HL-60 (cell line): ENCODE measurements around the gene TMUB2.

Experiments
- CTCF ChIP-seq: IDR thresholded peaks from one replicate; pipeline ENCODE4 v1.5.1; 2011; ENCODE audit warnings: low read length, control low read depth, inconsistent platforms; ENCODE audit not compliant: insufficient read depth
- GABPA ChIP-seq: IDR thresholded peaks from 2 replicates; pipeline ENCODE4 v1.6.1; 2012; ENCODE audit warnings: low read depth
- POLR2AphosphoS5 ChIP-seq: IDR thresholded peaks from 2 replicates; pipeline ENCODE4 v1.6.1; 2012; ENCODE audit warnings: low read depth

- no peak for TF ChIP-seq CTCF
- TF ChIP-seq GABPA, result no peak
- TF ChIP-seq POLR2AphosphoS5, result no peak
These were observed 9.9 kb upstream of the TMUB2 start for GRCh38 chr17:44176671-44177501.
